ENCODE measurements around the gene CCDC158. TPM values are rescaled to one million over a fixed set of nuclear protein-coding genes. Genes with fewer than 3 reads are reported as not detected.

The CCDC158 gene
- total and polyA plus RNA-seq, 7 donors: 0.17 to 0.32 (median 0.17) TPM; not detected in 4

DNA sequence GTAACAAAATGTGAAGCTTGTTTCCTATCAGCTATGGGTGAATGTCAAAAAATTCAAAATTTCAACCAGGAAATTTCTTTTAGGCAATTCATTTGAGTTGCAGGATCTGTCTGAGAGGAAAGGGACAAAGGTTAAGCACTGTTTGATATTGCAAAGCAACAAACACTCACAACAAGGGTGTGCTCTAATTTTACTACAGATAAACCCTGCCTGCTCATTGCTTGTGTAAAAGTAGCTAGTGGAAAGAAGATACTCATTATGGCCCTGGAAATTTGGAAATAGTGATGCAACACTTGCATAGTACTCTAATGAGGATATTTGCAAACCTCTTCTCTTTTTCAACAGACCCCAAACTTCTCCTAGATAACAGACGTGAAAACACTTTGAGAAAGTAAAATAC lies 142.4 kb downstream of the CCDC158 start:
- DNase-seq: no peak
- Histone ChIP-seq H3K4me1 (peaks cover 7% of the 10 kb centered on the region), H3K36me3 (ENCODE audit: insufficient read depth in 1 of 2, low read depth in 1 of 2) (no peaks in the 10 kb centered on the region), H3K4me3 (no peak overlapping the region), H3K9me3 (no peaks in the 10 kb centered on the region), H3K27me3 (ENCODE audit: insufficient read depth in 3 of 3, low read length in 2 of 3) (no peaks in the 10 kb centered on the region), H3K27ac (no peak overlapping the region)
- 80 to 86% (median 83%) methylated on average over 1 of the region's 1 CpG for WGBS, 3 donors
- ATAC-seq: no peak
- intact Hi-C loops (cut with DNase I): no loop called here
- TF ChIP-seq, protein P1, sequence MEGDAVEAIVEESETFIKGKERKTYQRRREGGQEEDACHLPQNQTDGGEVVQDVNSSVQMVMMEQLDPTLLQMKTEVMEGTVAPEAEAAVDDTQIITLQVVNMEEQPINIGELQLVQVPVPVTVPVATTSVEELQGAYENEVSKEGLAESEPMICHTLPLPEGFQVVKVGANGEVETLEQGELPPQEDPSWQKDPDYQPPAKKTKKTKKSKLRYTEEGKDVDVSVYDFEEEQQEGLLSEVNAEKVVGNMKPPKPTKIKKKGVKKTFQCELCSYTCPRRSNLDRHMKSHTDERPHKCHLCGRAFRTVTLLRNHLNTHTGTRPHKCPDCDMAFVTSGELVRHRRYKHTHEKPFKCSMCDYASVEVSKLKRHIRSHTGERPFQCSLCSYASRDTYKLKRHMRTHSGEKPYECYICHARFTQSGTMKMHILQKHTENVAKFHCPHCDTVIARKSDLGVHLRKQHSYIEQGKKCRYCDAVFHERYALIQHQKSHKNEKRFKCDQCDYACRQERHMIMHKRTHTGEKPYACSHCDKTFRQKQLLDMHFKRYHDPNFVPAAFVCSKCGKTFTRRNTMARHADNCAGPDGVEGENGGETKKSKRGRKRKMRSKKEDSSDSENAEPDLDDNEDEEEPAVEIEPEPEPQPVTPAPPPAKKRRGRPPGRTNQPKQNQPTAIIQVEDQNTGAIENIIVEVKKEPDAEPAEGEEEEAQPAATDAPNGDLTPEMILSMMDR (IDR thresholded peaks at IDR 0.05): no peak

DNA sequence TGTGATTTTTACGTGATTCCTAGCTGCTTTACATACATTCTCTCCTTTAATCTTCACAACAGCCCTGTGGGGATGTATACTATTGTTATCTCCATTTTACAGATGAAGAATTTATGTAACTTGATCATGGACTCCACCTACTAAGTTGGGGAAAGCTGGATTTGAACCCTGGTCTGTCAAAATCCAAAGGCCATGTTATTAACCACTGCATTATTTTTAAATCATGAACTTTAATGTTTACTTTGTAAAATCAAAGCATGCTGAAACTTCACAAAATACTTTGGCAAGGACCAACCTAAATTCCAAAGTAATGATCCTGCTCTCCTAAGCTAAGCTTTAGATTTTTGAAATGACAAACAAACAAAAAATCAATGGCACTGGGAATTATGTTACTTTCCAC lies 143.3 kb downstream of the CCDC158 start:
- intact Hi-C loops (cut with DNase I): no loop called here
- WGBS, 3 donors: 78 to 83% (median 80%) methylated on average over 1 of the region's 1 CpG

DNA sequence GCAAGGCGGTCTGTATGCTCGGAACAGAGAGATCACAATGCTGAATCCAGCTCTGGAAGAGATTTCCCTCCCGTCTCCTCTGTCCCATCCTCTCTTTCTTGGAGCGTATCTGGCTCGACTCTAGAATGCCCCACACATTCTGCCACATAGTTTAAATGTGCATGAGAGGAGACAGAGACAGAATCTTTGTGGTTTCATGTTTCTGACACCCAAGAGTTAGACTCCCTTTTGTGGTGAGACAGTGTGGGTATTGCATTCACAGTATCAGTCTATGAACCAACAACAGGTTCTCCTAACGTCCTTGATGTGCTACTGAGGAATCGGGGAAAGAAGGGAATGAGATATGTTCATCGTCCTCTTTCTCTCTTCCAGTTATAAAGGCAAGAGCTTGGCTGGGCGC lies 144.1 kb downstream of the CCDC158 start:
- intact Hi-C loops (cut with DNase I): no loop called here
- H3K36me3 ChIP-seq (ENCODE audit: insufficient read depth in 1 of 2, low read depth in 1 of 2): no peaks in the 10 kb centered on the region
- H3K4me3 ChIP-seq: no peak overlapping the region
- no peak for DNase-seq
- H3K27me3 ChIP-seq (ENCODE audit: insufficient read depth in 3 of 3, low read length in 2 of 3): no peaks in the 10 kb centered on the region
- peaks cover 7% of the 10 kb centered on the region for H3K4me1 ChIP-seq
- WGBS, 3 donors: 65 to 90% (median 72%) methylated on average over 9 of the region's 9 CpGs
- H3K27ac ChIP-seq: no peak overlapping the region
- TF ChIP-seq, protein P1 (IDR thresholded peaks at IDR 0.05): no peak
- H3K9me3 ChIP-seq: no peaks in the 10 kb centered on the region
- peak in 3 of 4 donors; percentile 24 to 73 (median 27) for ATAC-seq

More for the DNA sequence above, 143.3 kb downstream of the CCDC158 start:
- no peaks in the 10 kb centered on the region for H3K27me3 ChIP-seq (ENCODE audit: insufficient read depth in 3 of 3, low read length in 2 of 3)
- H3K4me3 ChIP-seq: no peak overlapping the region
- H3K9me3 ChIP-seq: no peaks in the 10 kb centered on the region
- peaks cover 7% of the 10 kb centered on the region for H3K4me1 ChIP-seq
- no peak overlapping the region for H3K27ac ChIP-seq
- ATAC-seq: no peak
- TF ChIP-seq, protein P1 (IDR thresholded peaks at IDR 0.05): no peak
- H3K36me3 ChIP-seq (ENCODE audit: insufficient read depth in 1 of 2, low read depth in 1 of 2): no peaks in the 10 kb centered on the region
- DNase-seq: no peak

DNA sequence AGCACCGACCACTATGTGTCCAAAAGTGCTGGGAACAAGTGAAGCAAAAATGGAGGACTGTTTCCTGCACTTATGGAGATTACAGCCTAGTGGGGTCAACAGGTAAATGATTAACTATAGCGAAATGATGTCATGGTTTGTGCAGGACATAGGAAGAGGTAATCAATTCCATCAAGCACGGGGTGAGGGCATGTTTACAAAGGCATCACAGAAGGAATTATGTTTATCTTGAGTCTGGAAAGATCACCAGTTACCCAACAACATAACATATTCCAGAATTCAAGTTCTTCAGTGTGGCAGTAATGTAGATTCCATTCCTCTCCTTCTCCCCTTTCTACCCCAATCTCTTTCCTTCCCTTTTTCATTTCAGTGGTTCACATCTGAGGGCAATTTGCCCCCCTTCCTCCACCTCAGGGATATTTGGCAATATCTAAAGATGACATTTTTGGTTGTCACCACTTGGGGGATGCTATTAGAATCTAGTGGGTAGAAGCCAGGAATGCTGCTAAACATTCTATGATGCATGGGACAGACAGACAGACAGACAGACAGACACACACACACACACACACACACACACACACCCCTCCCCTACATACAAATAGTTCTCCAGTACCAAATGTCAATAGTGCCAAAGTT lies 145.3 kb downstream of the CCDC158 start:
- no peaks in the 10 kb centered on the region for H3K9me3 ChIP-seq
- 78 to 85% (median 79%) methylated on average over 3 of the region's 3 CpGs for WGBS, 3 donors
- intact Hi-C loops (cut with DNase I): no loop called here
- H3K36me3 ChIP-seq (ENCODE audit: insufficient read depth in 1 of 2, low read depth in 1 of 2): no peaks in the 10 kb centered on the region
- TF ChIP-seq, protein P1 (IDR thresholded peaks at IDR 0.05): no peak
- peaks cover 5% of the 10 kb centered on the region for H3K4me1 ChIP-seq
- H3K27ac ChIP-seq: no peak overlapping the region
- no peak for DNase-seq
- no peak for ATAC-seq
- no peak overlapping the region for H3K4me3 ChIP-seq
- H3K27me3 ChIP-seq (ENCODE audit: insufficient read depth in 3 of 3, low read length in 2 of 3): no peaks in the 10 kb centered on the region

- Histone ChIP-seq H3K36me3 (ENCODE audit: insufficient read depth in 1 of 2, low read depth in 1 of 2) (peaks cover 0 to 2% of the 10 kb centered on the region in 2 donors), H3K4me3 (no peak overlapping the region), H3K27ac (no peak overlapping the region), H3K9me3 (no peaks in the 10 kb centered on the region), H3K27me3 (ENCODE audit: insufficient read depth in 3 of 3, low read length in 2 of 3) (no peaks in the 10 kb centered on the region), H3K4me1 (no peaks in the 10 kb centered on the region)
- TF ChIP-seq, protein P1 (IDR thresholded peaks at IDR 0.05): no peak
- WGBS, 3 donors: 70 to 94% (median 91%) methylated on average over 5 of the region's 5 CpGs
- no peak for ATAC-seq
- intact Hi-C loops (cut with DNase I): no loop called here
- DNase-seq: no peak
Observed at GRCh38 chr4:76272999-76273398, 147.9 kb downstream of the CCDC158 start.

Measured in psoas muscle (tissue), 8 donors.